NCI-H748 (cell line): ENCODE measurements around the gene LOXL3.
A peak's percentile ranks its signal among the peaks of the same experiment; 100 is the strongest.

Experiments used
- DNase-seq: peaks from one replicate; lab custom pipeline; 2025; ENCODE audit not compliant: unreplicated experiment; lab: John Stamatoyannopoulos, UW

Gene LOXL3

DNA sequence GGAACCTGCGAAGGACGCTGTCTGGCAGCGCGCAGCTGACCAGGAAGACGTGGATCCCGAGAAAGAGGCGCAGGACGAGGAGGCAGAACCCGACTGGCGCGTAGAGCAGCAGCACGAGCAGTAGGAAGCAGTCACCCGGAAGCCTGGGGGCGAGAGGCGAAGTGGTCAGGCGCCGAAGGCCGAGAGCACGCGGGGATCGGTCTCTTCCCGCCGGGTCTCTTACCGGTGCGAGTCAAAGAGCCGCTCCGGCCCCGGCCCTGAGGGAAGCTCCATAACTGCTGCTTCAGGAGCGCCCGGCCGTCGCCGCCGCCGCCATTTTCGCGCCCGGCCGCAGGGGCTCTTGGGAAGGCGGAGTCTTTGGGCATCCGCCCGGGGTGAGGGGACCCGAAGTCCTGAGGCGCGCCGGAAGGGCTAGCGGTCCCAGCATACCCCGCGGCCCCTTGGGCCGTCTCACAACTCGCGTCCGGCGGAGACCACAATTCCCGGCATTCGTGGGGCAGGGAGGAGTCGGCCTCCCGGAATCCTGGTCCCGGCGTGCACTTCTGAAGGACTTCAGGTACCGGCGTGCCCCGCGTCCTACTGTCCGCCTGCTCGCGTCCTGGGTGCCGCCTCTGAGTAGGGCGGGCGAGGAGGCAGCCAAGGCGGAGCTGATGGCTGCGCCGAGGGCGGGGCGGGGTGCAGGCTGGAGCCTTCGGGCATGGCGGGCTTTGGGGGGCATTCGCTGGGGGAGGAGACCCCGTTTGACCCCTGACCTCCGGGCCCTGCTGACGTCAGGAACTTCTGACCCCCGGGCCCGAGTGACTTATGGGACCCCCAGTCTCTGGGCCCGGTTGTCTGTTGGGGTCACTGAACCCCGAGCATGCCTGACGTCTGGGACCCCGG lies 24.1 kb downstream of the LOXL3 start, which contains the start of the genes AUP1 and HTRA2:
AUP1 (minus strand) TSS at position 350 of the 882 bp plus-strand sequence; CDS start at position 273, 77 bp downstream.
HTRA2 (plus strand) TSS at position 577 of the 882 bp plus-strand sequence; CDS start at position 651, 74 bp downstream.
- DNase-seq = peak; percentile 98

DNA sequence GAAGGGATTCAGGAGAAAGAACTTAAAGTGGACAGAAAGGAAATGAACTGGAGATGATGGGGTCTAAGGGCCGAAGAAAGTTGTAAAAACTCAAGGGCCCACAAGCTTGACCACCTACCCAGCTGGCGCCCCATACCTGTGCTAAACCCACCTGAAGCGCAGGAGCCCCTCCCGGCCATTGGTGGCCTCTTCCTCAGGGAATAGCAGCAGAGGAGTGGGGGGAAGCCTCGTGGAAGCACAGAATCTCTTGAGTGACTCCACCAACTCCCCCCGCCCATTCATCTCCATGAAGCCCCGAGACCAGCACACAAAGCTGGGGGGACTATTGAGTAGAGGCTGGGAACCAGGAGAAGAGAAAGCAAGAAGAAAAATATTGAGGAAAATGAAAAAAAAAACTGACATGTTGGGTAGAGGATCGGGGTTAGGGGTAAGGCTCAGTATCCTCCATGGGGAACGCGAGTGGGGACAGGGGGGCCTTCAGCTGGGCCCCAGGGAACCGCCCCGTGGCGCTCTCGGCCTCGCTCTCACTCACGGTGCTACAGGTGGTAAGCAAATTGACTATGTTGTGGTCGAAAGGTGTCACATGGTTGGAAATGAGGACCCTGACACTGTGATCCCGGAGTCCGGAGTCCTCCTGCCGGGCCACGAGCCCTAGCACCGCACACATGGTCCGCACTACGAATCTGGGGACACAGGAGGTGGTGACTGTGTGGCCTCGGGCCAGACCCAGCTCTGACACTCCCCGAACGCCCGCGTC lies 25.0 kb downstream of the LOXL3 start:
- peak; percentile 46 for DNase-seq

DNA sequence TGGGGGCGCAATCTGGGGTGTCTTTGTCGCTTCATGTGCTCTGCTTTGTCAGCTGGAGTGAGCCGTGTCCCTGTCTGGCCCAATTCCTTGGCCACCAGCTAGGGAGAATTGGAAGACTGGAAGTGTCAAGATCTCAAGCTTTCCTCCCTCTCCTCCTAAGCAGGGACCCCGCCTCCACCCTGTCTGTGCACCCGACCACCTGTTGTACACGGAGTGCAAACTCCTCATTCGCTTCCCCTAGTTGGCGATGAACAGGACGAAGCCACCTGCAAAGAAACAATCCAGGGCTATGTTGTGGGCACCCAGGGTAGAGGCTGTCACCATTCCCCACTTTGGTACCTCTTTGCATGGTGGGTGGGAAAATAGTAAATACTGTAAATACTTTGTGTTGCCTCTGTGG lies 26.0 kb downstream of the LOXL3 start:
- DNase-seq = no peak

DNA sequence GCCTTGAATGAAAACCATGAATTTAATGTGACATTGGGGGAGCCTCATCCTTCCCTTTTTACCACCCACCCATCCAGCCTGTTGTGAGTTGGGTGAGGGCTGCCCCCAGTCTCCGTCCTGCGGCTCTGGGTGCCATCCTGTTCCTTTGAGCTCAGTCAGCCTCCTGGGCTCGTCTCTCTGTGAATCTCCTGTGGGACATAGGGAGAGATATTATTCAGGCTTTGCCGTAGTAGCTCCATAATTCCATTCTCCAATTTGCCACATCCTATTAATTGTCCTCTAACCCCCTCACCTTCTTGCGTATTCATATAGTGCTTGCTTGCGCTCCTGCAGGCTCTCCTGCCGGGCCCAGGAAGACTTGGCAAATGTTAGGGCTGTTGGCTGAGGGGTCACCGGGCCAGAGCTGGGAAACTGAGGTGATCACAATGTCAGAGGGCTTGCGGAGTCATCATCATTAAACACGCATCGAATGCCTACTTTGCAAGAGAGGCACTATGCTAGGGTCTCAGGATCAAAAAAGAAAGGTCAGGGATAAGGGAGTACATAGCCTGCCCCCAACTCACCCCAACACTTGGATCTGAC lies 27.0 kb downstream of the LOXL3 start:
- DNase-seq = no peak

DNA sequence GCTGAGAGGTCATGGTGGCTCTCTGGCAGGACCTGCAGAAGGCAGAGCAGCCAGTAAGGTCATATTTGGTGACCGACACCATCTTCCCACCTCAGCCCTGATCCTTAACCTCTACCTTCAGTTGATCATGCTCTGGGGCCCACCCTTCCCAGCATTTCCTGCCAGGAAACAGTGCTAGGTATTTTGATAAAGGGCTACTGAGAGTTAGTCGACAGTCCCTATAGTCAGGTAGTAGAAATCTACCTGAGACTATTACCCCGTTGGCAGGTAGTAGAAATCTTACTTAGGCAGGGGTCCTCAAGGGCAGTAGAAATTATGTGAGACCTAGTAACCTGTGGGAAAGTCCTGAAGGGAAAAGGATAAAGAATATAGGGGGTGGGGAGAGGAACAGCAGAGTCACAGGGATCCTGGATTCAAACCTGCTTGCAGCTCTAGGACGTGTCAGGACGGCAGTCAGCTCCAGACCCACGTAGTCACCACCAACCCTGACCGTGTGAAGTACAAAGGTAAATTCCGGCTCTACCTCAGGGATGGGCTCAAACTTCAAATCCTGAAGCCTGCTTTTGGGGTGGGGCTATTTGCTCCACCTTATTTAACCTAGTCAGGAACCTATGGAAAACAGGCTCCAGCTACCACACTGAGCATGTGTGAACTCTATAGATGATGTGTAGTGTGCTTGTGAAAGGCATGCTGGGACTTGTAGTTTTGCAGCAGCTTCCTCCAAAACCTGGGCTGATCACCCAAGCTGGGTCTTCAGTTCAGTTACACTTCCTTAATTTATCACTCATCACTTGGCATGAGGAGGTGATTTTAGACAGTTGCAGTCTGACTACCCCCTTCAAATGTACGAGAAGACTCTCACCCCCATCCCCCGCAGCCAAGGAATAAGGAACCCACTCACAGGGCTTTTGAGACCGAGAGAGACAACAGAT lies 27.8 kb downstream of the LOXL3 start, which contains the start of gene DQX1:
DQX1 (minus strand) TSS at position 515 of the 932 bp plus-strand sequence; CDS start at position 13, 502 bp downstream.
- peak; percentile 24 for DNase-seq

GRCh38 chr2:74524955-74525716 lies 28.6 kb downstream of the LOXL3 start:
- DNase-seq = no peak

- DNase-seq = no peak
These were observed 29.7 kb downstream of the LOXL3 start for GRCh38 chr2:74524005-74524404.

- no peak for DNase-seq
These were observed 31.2 kb downstream of the LOXL3 start for GRCh38 chr2:74522516-74522915.

GRCh38 chr2:74516650-74517049 lies 37.1 kb downstream of the LOXL3 start:
- no peak for DNase-seq

DNA sequence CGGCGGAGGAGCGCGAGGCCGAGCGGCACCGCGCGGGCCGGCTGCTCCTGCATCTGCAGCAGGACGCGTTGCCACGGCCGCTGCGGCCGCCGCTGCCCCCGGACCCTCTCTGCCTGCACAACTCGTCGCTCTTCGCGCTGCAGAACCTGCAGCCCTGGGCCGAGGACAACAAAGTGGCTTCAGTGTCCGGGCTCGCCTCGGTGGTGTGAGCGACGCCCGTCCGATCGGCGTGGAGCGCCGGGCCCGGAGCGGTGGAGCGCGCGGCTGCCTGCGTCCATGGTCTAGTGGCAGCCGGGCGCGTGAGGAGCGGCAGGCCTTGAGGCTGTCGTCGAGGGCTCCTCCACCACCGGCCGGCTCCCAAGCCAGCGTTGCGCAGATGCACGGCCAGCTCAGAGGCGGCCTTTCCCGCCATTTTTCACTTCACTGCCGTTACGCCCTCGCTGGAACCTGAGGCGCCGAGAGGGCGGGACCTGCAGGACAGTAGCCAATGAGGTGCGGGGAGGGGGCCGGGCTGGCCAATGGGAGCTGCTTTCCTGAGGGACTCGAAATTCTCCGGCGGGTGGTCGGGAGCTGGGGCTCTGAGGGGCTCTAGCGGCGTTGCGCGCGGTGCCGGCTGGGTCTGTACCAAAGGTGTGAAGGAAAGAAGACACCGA lies 37.6 kb downstream of the LOXL3 start:
- DNase-seq = no peak

- DNase-seq = no peak
These were observed 38.3 kb downstream of the LOXL3 start for GRCh38 chr2:74515271-74515980.

DNA sequence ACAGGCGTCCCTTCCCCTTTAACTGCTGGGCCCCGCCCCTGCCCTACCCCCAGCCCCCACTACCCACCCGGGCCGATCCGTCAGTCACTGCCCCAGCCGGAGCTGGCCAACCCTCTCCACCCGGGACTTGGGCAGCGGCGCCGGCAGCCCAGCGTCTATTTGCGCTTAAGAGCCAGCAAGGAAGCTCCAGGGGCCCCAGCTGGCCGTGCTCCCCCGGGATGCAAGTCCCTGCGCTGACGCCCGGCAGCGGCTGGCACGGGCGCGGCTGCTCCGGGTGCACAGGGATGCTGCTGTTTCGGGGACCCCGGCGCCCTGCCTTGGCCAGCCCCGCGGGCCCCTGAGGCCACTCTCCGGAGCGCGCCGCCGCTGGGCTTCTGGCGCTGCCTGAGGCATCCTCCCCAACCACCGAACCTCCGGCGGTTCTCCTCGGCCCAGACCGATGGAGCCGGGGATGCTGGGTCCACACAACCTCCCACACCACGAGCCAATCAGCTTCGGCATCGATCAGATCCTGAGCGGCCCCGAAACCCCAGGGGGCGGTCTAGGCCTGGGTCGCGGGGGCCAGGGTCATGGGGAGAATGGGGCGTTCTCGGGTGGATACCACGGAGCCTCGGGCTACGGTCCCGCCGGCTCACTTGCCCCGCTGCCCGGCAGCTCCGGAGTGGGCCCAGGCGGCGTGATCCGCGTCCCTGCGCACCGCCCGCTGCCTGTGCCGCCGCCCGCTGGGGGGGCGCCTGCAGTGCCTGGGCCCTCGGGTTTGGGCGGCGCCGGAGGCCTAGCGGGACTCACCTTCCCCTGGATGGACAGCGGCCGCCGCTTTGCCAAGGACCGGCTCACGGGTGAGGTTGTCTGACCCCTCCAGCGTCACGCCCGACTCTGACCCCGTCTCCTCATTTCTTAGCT lies 39.1 kb downstream of the LOXL3 start, which contains the start of gene TLX2:
TLX2 (plus strand) TSS at position 83 of the 903 bp plus-strand sequence; CDS start at position 440, 357 bp downstream.
- peak; percentile 69 for DNase-seq

DNA sequence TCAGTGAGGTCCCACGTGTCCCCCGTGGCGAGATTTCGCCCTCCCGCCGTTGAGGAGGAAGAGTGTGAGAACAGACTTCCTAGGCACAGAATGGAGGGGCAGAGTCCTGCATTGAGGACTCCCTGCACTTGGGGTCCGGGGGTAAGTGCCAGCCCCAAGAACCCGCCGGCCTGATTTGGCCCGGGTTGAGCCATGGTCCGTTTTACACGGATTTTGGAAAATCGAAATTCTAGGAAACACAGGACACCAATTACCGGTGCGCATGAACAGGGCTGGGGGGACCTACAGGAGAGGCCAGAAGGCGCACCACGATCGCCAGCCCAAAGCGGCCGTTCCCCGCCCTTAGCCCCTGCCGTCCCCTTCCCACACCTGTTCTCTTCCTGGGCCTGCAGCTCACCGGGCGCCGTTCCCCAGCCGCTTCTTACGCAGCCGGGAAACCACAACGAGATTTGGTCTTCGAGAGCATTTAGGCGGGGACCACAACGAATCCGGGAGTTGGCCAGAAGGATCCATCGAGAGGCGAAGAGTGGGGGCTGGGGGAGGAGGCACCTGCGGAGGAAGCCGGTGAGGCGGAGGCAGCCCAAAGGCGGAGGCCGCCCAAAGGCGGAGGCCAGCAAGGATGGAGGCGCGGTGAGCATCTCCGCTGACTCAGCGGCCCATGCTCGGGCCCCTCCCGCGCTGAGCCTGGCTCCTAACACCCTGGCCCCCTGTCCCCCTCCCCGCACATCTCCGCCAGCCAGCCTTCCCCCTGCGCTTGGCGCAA lies 40.0 kb downstream of the LOXL3 start:
- peak; percentile 69 for DNase-seq

DNA sequence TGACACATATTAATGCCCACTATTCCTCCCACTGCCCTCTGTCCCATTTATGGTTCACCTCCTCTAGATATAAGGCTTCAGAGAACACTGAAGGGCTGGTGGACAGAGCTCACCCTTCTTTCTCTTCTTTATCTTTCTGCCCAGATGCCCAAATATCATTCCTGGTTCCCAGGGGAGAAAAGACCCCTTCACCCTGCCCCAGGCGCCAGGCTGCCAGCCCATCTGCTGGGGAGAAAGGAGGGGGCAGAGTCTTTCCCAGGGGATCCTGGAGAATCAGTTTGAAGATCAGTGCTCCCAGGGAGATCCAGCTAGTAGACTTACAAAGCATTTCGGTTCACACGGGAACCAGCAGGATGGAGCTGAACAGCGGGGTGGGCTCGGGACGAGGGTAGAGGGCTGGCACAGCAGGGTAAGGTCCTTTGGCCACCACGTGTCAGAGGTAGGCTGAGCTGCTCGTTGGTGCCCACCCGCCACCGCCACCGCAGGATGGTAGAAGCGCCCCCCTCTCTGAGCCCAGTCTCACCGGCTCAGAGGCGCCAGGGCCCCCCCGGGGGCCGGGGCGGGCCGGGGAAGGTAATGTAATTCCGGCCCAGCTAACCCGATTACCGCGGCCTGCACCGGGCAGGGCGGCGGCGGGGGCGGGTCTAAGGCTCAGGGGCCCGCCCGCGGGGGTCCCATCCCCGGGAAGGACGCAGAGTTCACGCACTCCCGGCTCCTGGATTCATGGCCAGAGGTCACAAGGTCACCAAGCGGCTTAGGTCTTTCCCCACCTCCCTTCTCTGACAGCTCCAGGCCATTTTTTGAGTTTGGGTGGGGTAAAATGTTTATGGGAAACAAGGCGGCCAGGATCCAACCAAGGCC lies 40.8 kb downstream of the LOXL3 start:
- peak; percentile 11 for DNase-seq
